Thoracic aorta (tissue), 2 donors: ENCODE data around the gene ERBB4. TPM values are rescaled to one million over a fixed set of nuclear protein-coding genes. Genes with fewer than 3 reads are reported as not detected.
"Not testable (repeated sequence)": the region's sequence is repeated elsewhere in the genome, so short reads cannot be mapped to it uniquely, and the experiment has no call there.

Source experiments
- ATAC-seq: fragments of 150-250 bp; one replicate; pipeline ENCODE4 v1.8.0; 2017; ENCODE audit warnings: low read depth; ENCODE audit not compliant: insufficient number of reproducible peaks, low FRiP score
- DNase-seq: peaks from one replicate; pipeline ENCODE4 v3.0.0-alpha.2; 2020; ENCODE audit warnings: low spot score
- H3K27ac ChIP-seq, 2 donors: fragments of 200-600 bp; sonication (generic); 1 replicate in 1 of 2; 2 replicates in 1 of 2; pipeline ENCODE4 v1.5.1; 2016; ENCODE audit warnings: mild to moderate bottlenecking in 2 of 2, moderate library complexity in 2 of 2
- H3K27me3 ChIP-seq: fragments of 200-600 bp; sonication (generic); replicated peaks from 2 replicates; pipeline ENCODE4 v1.6.0; 2016; ENCODE audit warnings: mild to moderate bottlenecking; ENCODE audit not compliant: insufficient read depth
- H3K36me3 ChIP-seq: fragments of 200-600 bp; sonication (generic); one replicate; pipeline ENCODE4 v1.5.1; 2016
- H3K4me1 ChIP-seq, 2 donors: fragments of 200-600 bp; sonication (generic); 1 replicate in 1 of 2; 2 replicates in 1 of 2; pipeline versions ENCODE4 v1.5.1 to v1.6.0; 2016; ENCODE audit warnings: low read depth in 2 of 2, mild to moderate bottlenecking in 1 of 2; ENCODE audit not compliant: control insufficient read depth in 1 of 2
- H3K4me3 ChIP-seq: fragments of 200-600 bp; sonication (generic); 2 replicates; pipeline ENCODE4 v1.5.1; 2016; ENCODE audit warnings: mild to moderate bottlenecking
- H3K9me3 ChIP-seq: fragments of 200-600 bp; sonication (generic); 2 replicates; pipeline ENCODE4 v1.5.1; 2016
- total RNA-seq, 2 donors: library from RNA; depleted of rRNA; stranded (reverse); fragments of >200 nt; gene quantifications; one replicate each; pipeline versions ENCODE4 v1.1.0 to v1.2.3, GENCODE V29; 2016
- TF ChIP-seq, protein P1 (sequence below): fragments of 200-600 bp; sonication (generic); IDR thresholded peaks from one replicate; pipeline ENCODE4 v1.5.1; 2019; ENCODE audit warnings: antibody characterized with exemption

Gene ERBB4
- total RNA-seq, 2 donors from 2014 or later = 15.7 to 29.3 TPM

DNA sequence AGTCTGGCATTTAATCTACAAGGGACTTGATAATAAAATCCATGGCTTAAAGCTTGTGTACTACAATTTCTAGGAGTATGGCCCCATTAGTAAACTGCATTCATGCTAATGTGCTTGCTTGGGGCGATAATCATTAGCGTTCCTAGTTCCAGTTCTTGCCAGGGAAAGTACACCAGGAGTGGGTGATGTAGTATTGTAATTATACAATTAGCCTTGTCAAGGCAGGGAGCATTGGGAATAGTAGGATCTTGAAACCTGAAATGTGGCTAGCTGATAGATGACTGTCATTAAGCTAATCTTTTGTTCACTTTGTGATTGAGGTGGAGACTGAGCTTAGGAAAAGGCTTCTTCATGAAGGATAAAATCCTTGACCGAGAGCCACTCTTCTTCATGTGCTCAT, 993.0 kb downstream of the ERBB4 start:
- no peak overlapping the region for H3K27ac ChIP-seq
- DNase-seq (no peak), ATAC-seq (no peak)
- H3K9me3 ChIP-seq = no peaks in the 10 kb centered on the region
- no peaks in the 10 kb centered on the region for H3K36me3 ChIP-seq
- TF ChIP-seq, protein P1, sequence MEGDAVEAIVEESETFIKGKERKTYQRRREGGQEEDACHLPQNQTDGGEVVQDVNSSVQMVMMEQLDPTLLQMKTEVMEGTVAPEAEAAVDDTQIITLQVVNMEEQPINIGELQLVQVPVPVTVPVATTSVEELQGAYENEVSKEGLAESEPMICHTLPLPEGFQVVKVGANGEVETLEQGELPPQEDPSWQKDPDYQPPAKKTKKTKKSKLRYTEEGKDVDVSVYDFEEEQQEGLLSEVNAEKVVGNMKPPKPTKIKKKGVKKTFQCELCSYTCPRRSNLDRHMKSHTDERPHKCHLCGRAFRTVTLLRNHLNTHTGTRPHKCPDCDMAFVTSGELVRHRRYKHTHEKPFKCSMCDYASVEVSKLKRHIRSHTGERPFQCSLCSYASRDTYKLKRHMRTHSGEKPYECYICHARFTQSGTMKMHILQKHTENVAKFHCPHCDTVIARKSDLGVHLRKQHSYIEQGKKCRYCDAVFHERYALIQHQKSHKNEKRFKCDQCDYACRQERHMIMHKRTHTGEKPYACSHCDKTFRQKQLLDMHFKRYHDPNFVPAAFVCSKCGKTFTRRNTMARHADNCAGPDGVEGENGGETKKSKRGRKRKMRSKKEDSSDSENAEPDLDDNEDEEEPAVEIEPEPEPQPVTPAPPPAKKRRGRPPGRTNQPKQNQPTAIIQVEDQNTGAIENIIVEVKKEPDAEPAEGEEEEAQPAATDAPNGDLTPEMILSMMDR = no peak
- H3K4me1 ChIP-seq = peaks cover 0 to 6% of the 10 kb centered on the region in 2 donors
- no peaks in the 10 kb centered on the region for H3K27me3 ChIP-seq
- no peak overlapping the region for H3K4me3 ChIP-seq

DNA sequence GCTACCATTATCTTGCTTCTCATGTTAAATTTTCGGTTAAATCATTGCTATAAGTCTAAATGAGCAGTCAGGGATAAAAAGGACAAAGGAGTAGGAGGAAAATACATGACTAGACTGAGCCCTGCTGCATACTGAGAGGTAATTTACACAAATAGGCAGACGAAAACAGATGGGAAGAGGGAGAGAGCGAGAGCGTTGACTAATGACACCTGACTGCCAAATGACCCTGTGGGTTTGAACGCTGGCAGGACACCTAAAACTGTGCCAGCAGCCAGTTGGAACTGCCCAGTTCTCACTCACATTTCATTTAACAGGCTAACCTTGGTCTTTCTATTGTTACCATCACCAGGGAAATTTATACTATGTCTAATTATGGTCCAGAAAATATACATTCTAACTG, 1004.0 kb downstream of the ERBB4 start:
- Histone ChIP-seq H3K27me3 (no peaks in the 10 kb centered on the region), H3K4me1 (peaks cover 0 to 13% of the 10 kb centered on the region in 2 donors), H3K9me3 (no peaks in the 10 kb centered on the region), H3K36me3 (no peaks in the 10 kb centered on the region), H3K4me3 (no peak overlapping the region), H3K27ac (no peak overlapping the region)
- ATAC-seq = no peak
- no peak for DNase-seq
- TF ChIP-seq, protein P1 = no peak

- not testable (repeated sequence) for H3K27me3 ChIP-seq, H3K4me3 ChIP-seq, ATAC-seq, H3K4me1 ChIP-seq, H3K36me3 ChIP-seq, H3K27ac ChIP-seq, DNase-seq, H3K9me3 ChIP-seq
Observed at GRCh38 chr2:211524248-211524647, 1014.4 kb downstream of the ERBB4 start.

- DNase-seq = no peak
- no peak for ATAC-seq
- TF ChIP-seq, protein P1 = no peak
Observed at GRCh38 chr2:211516537-211516936, 1022.1 kb downstream of the ERBB4 start.

GRCh38 chr2:211514049-211514448, 1024.6 kb downstream of the ERBB4 start:
- H3K4me3 ChIP-seq = no peak overlapping the region
- TF ChIP-seq, protein P1 = no peak
- H3K27ac ChIP-seq = no peak overlapping the region
- H3K9me3 ChIP-seq = no peaks in the 10 kb centered on the region
- H3K27me3 ChIP-seq = no peaks in the 10 kb centered on the region
- H3K36me3 ChIP-seq = no peaks in the 10 kb centered on the region
- no peaks in the 10 kb centered on the region for H3K4me1 ChIP-seq
- no peak for DNase-seq
- ATAC-seq = no peak

More at GRCh38 chr2:211516537-211516936, 1022.1 kb downstream of the ERBB4 start:
- Histone ChIP-seq H3K4me3 (no peak overlapping the region), H3K4me1 (peaks cover 0 to 2% of the 10 kb centered on the region in 2 donors), H3K9me3 (no peaks in the 10 kb centered on the region), H3K27me3 (no peaks in the 10 kb centered on the region), H3K27ac (no peak overlapping the region), H3K36me3 (no peaks in the 10 kb centered on the region)

DNA sequence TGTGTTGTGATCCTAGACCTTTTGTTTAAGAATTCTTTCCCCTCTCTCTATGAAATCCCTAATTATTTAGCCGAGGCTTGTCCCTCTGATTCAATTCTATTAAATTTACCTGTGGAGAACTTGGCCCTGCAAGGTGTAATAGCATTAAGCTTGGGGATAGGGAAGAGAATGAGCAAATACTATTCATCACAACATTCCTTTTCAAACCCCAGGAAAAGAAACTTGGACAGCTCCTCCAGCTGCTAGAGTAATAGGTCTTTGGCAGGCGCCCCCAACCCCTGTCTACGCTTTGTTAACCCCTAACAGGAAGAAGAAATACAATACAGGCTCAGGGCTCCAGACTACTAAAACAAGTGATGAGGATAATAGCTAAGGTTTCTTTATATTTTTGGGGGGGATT, 1025.2 kb downstream of the ERBB4 start:
- DNase-seq (no peak), ATAC-seq (no peak)
- TF ChIP-seq, protein P1 = no peak

More for the DNA sequence above, 1025.2 kb downstream of the ERBB4 start:
- Histone ChIP-seq H3K27me3 (no peaks in the 10 kb centered on the region), H3K27ac (no peak overlapping the region), H3K4me1 (no peaks in the 10 kb centered on the region), H3K9me3 (no peaks in the 10 kb centered on the region), H3K4me3 (no peak overlapping the region), H3K36me3 (no peaks in the 10 kb centered on the region)
